ENCODE data around the gene THYN1.
"Not testable (repeated sequence)": the region's sequence is repeated elsewhere in the genome, so short reads cannot be mapped to it uniquely, and the experiment has no call there.

Gene THYN1

GRCh38 chr11:134273317-134273712 lies 20.2 kb upstream of the THYN1 start:
- no peak for DNase-seq

GRCh38 chr11:134272381-134273316 lies 19.5 kb upstream of the THYN1 start:
- DNase-seq: no peak

DNA sequence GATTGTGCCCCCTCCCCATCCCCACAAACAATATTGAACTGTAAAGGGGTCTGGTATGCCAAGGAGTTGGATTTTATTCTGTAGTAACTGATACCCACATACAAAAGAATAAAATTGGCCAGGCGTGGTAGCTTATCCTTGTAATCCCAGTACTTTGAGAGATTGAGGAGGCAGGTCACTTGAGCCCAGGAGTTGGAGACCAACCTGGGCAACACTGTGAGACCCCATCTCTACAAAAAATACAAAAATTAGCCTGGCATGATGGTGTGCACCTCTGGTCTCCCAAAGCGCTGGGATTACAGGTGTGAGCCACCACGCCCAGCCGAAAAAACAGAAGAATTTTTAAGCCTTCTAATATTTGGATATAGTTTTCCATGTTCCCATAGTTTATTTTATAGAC lies 18.8 kb upstream of the THYN1 start:
- no peak for DNase-seq

DNA sequence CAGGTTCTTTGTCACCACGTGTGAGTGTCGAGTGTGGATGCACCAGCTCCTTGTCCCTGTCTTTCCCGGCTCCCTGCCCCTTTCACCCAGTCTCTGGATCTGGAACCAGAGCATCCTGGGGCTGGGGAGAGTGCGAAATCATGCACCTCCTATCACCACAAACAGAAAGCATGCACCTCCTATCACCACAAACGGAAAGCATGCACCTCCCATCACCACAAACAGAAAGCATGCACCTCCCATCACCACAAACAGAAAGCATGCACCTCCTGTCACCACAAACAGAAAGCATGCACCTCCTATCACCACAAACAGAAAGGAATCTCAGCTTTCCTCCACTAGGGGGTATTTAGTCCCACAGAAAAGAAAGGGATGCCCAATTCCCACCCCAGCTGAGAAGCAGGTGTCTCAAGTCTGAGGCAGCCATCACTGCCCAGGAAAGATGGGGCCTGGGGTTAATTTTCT lies 17.1 kb upstream of the THYN1 start:
- DNase-seq: no peak

DNA sequence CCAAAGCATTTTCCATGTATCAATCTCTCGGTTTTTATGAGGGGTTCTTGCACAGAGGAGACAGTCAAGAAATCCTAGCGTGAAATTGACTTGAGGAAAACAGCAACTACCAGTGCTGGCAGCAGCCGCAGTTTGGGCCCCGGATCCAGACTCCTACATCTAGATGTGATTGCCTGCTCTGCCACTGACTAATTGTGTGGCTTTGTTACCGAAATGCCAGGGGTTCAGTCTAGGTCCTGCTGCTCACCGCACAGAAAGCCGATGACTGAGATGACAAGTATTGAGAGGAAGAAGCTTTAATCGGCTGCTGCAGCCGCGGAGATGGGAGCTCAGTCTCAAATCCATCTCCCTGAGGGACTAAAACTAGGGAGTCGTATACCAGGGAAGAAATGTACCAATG lies 14.8 kb upstream of the THYN1 start:
- no peak for DNase-seq

- DNase-seq: no peak
These were observed 14.3 kb upstream of the THYN1 start for GRCh38 chr11:134267461-134267860.

GRCh38 chr11:134266841-134267251 lies 13.7 kb upstream of the THYN1 start:
- DNase-seq: no peak

DNA sequence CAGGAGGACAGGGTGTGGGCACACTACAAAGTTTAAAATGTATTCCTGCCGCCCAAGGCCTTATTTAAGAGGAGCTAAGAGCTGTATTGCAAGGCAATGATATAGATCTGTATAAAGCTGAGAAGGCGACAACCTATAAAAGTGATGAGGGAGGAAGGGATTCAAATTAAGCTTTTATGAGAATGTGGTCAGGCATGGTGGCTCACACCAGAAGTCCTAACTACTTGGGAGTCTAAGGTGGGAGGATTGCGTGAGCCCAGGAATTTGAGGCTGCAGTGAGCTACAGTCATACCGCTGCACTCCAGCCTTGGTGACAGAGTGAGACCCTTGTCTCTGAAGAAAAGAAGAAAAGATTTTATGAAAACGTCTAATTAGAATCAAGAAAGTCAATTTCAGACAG lies 13.3 kb upstream of the THYN1 start:
- DNase-seq: no peak

- DNase-seq: no peak
These were observed 12.0 kb upstream of the THYN1 start for GRCh38 chr11:134264966-134265764.

DNA sequence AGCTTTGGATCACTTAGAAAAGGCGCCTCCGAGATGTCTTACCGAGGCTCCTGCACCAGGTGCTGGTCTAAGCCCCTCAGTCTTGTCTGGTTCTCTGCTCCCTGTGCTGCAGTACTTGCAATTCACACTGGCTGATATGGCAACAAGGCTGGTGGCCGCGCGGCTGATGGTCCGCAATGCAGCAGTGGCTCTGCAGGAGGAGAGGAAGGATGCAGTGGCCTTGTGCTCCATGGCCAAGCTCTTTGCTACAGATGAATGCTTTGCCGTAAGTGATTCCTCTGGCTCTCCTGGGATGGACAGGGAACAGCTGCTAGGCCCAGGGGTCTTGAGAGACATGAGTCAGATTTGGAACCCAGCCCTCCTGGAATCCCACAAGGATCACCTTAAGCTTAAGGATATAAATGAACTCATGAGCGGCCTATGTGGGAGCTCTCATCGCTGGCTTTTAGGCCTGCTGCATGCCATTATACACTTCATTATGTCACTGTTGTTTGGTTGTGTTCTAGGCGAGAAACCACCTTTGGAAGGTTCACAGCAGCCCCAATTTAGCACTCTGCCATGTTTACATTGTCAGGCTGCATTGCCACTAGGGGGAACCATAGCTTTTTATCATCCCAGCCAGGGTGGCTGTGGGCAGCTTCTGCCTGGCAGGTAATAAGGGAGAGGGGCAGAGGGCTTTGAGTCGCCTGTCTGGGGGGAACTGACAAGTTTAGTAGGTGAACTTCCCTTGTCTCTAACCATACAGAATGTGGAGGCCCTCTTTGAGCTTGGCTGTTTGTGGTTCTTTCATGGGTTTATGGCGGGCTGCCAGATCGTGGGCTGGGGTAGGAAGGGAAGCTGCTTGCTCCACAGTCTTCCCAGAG lies 8.7 kb upstream of the THYN1 start:
- no peak for DNase-seq

- DNase-seq: no peak
These were observed 7.8 kb upstream of the THYN1 start for GRCh38 chr11:134260983-134261382.

GRCh38 chr11:134260503-134260902 lies 7.4 kb upstream of the THYN1 start:
- DNase-seq: no peak

GRCh38 chr11:134258577-134258976 lies 5.4 kb upstream of the THYN1 start:
- no peak for DNase-seq

DNA sequence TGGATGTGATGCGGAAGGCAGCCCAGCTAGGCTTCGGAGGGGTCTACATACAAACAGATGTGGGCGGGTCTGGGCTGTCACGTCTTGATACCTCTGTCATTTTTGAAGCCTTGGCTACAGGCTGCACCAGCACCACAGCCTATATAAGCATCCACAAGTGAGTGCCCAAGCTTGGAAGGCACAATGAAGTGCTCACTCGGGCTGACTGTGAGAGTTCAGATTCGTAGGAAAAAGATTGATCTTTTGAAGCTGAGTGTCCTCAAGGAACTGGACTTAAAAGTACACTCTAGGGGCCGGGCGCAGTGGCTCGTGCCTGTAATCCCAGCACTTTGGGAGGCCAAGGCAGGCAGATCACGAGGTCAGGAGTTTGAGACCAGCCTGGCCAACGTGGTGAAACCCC lies 3.9 kb upstream of the THYN1 start:
- no peak for DNase-seq

DNA sequence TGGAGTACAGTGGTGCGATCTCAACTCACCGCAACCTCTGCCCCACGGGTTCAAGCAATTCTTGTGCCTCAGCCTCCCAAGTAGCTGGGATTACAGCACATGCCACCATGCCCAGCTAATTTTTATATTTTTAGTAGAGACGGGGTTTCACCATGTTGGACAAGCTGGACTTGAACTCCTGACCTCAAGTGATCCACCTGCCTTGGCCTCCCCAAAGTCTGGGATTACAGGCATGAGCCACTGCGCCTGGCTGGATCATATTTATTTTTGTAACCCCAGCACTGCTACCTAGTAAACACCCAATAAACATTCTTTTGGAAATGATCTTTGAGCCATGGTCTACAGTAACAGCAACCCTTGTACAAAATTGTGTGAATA lies 2.0 kb upstream of the THYN1 start:
- not testable (repeated sequence) for DNase-seq

GRCh38 chr11:134254433-134255183 lies 1.5 kb upstream of the THYN1 start:
- no peak for DNase-seq

- DNase-seq: no peak
These were observed 585 bp downstream of the THYN1 start for GRCh38 chr11:134252346-134253187.

- DNase-seq: no peak
These were observed 2.5 kb downstream of the THYN1 start for GRCh38 chr11:134250675-134251074.

DNA sequence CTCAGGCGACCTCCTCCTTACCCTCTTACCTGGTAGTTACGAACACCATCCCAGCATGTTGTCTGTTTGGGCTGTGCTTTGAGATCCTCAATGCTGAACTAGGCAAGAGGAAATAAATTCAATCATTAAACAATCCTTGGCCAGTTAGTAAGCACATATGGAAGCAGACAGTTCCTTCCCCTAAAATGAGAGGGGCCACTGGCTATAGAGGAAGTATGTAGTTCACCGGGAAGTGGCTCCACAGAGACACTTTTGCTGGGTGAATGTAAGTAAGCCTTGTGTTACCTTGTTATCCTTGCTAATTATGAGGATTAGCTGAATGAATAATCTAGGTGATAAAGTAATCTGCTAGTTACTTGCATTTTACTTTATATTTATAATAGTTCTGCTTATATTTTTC lies 2.9 kb downstream of the THYN1 start:
- DNase-seq: no peak

DNA sequence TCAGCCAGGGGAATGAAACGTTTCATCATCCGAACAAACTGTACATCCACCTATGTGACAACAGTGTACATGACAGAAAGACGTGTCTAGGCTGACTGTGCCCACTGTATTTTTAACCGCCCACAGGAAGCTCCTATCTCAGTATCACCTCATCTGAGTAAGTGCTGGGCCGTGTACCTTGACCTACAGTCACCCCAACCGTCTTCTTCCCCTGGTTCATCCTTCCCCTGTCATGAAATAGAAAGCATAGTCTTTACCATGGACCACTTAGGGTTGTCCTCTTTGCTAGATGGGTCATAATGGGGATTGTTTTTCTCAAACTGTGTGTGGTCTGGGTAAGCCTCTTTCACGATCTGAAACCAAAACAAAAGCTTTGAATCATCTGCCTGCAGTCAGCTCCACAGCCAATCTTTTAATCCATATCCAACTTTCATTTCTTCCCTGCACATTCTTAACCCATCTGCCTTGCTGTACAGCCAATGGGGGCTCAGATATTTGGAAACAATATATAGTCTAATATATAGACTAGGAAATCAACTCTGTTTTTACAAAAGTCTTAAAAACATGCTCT lies 4.2 kb downstream of the THYN1 start:
- no peak for DNase-seq

DNA sequence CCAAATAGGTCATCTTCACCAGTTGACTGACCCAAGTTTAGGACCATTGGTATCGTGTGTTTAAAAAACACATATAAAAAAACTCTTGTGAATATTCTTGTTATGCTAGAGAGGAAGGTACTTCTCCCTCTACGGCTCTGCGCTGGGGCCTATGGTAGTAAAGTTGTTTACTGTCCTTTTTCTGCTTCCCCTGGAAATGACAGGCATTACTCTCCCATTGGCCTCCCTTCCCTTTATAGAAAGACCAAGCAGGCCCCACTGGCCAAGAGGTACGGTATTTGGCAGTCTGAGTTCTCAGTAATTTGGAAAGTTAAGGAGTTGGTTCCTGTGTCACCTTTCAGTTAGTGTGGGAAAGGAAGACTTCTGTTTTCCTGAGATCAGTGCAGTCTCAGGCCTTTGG lies 6.5 kb downstream of the THYN1 start:
- no peak for DNase-seq
